ENCODE data around the gene MX2. TPM values are rescaled to one million over a fixed set of nuclear protein-coding genes. Genes with fewer than 3 reads are reported as not detected.

Gene MX2
- total RNA-seq, 1 experiment from 2014 or later: 56.7 TPM

- ATAC-seq (no peak), DNase-seq (ENCODE audit: low read depth, low spot score) (no peak)
- intact Hi-C loops (cut with micrococcal nuclease; ENCODE audit: unreplicated experiment) (no loop called here), in situ Hi-C loops (cut with HindIII; ENCODE audit: low pct_unique_long_range_greater_than_20kb, low sequenced_read_pairs) (no loop called here)
- no TSS peak for BruUV-seq (replicated peaks)
- H3K4me1 ChIP-seq (ENCODE audit: control insufficient read depth, insufficient read depth, low read length): no peaks in the 10 kb centered on the region
- no peak overlapping the region for H3K4me3 ChIP-seq (ENCODE audit: low read depth in 2 of 2, low read length in 2 of 2)
- no peak for TF ChIP-seq REST (IDR thresholded peaks at IDR 0.05; ENCODE audit: insufficient read depth in 1 of 2, low read depth in 2 of 2, low read length in 1 of 2)
- no peak for TF ChIP-seq SIN3A (IDR thresholded peaks at IDR 0.05; ENCODE audit: borderline replicate concordance, insufficient read depth, low read depth, low read length)
- no peak for TF ChIP-seq TCF7L2 (IDR thresholded peaks at IDR 0.05; ENCODE audit: low read depth, low read length)
- TF ChIP-seq POLR2AphosphoS5 (IDR thresholded peaks at IDR 0.05; ENCODE audit: low read depth, low read length): no peak
- no peak for TF ChIP-seq CTCF (IDR thresholded peaks at IDR 0.05)
- H3K27ac ChIP-seq (ENCODE audit: low read length): no peak overlapping the region
- no peaks in the 10 kb centered on the region for H3K36me3 ChIP-seq (ENCODE audit: control insufficient read depth, insufficient read depth, low read length)
- H3K27me3 ChIP-seq (ENCODE audit: control insufficient read depth, insufficient read depth, low read length): no peaks in the 10 kb centered on the region
- POLR2A ChIA-PET: no interaction called here
- no peaks in the 10 kb centered on the region for H3K9me3 ChIP-seq (ENCODE audit: control insufficient read depth, insufficient read depth, low read depth, low read length)
- CTCF ChIA-PET: no interaction called here
These were observed 80.8 kb downstream of the MX2 start for GRCh38 chr21:41442481-41443186.

GRCh38 chr21:41443562-41443961 is 81.7 kb downstream of the MX2 start:
- ATAC-seq: no peak
- Histone ChIP-seq H3K9me3 (ENCODE audit: control insufficient read depth, insufficient read depth, low read depth, low read length) (no peaks in the 10 kb centered on the region), H3K27ac (ENCODE audit: low read length) (no peak overlapping the region), H3K4me3 (ENCODE audit: low read depth in 2 of 2, low read length in 2 of 2) (no peak overlapping the region), H3K36me3 (ENCODE audit: control insufficient read depth, insufficient read depth, low read length) (no peaks in the 10 kb centered on the region), H3K4me1 (ENCODE audit: control insufficient read depth, insufficient read depth, low read length) (no peaks in the 10 kb centered on the region), H3K27me3 (ENCODE audit: control insufficient read depth, insufficient read depth, low read length) (no peaks in the 10 kb centered on the region)
- CTCF ChIA-PET: no interaction called here
- in situ Hi-C loops (cut with HindIII; ENCODE audit: low pct_unique_long_range_greater_than_20kb, low sequenced_read_pairs) (no loop called here), intact Hi-C loops (cut with micrococcal nuclease; ENCODE audit: unreplicated experiment) (no loop called here)
- TF ChIP-seq POLR2AphosphoS5 (IDR thresholded peaks at IDR 0.05; ENCODE audit: low read depth, low read length) (no peak), SIN3A (IDR thresholded peaks at IDR 0.05; ENCODE audit: borderline replicate concordance, insufficient read depth, low read depth, low read length) (no peak), TCF7L2 (IDR thresholded peaks at IDR 0.05; ENCODE audit: low read depth, low read length) (no peak), REST (IDR thresholded peaks at IDR 0.05; ENCODE audit: insufficient read depth in 1 of 2, low read depth in 2 of 2, low read length in 1 of 2) (no peak), CTCF (IDR thresholded peaks at IDR 0.05) (no peak)
- POLR2A ChIA-PET: no interaction called here
- no peak for DNase-seq (ENCODE audit: low read depth, low spot score)
- no TSS peak for BruUV-seq (replicated peaks)
